ENCODE results near the gene GRAMD4.

DNA sequence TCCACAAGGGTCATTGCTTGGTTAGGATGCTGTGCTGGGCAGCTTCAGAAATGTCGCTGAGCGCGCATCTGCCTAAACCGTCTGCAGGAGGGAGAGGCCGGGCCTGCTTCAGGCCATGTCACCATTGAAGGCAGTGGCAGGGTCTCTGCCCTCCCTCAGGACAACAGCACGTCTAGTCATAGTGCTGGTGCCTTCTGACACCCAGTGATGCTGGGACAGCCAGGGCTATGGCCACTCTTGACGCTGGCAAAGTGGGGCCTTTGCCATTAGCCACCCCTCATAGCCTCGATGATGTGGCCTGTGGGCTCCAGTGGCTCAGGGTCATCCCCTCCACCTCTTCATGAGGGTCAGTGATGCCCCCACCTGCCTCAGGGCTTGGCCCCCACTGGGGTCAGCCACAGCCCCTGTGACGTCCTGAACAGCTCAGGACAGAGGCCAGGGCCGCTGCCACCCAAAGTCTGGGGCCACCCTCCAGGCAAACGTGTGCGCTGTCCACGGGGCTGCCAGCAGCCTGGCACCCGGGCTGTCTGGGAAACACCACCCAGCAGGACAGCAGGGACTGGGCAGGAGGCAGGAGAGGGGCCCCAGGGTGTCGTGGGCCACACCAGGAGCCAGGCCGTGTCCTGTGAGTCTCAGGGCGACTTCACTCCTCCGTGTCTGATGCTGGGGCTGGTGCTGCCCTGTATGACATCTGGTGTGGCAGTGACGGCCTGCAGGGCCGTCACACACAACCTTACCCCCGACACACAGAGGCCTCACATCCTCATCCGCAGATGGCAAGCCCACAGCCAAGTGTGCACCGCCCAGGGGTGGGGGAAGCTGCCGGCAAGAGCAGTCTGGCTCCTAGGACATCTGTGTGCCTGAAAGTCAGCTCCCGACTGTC is 75.4 kb downstream of the GRAMD4 start:
- TF ChIP-seq GATA3 (IDR thresholded peaks at IDR 0.05; ENCODE audit: low read depth, low read length) (no peak), GATA2 (IDR thresholded peaks at IDR 0.05; ENCODE audit: low read depth, low read length) (no peak)

Data from SH-SY5Y (cell line).